ENCODE data around the gene ZFHX3. TPM values are rescaled to one million over a fixed set of nuclear protein-coding genes. Genes with fewer than 3 reads are reported as not detected.

ZFHX3 gene
- polyA plus RNA-seq, 3 donors from 2014 or later, result 0.05 to 1.4 (median 1.0) TPM

DNA sequence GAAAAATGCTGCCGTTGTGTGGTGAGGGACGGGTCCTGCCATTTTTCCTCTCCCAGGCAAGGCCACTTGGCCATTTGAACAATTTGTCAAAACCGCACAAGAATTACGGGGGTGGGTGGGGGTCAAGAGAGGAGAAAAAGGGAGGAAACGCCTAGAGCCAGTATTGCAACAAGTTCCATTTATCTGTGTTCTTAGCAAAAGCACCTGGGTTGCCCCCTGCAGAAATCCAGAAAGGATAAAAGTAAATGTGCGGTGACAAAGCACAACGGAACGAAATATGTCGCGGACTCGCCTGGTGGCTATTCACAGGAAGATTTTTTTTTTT lies 209.4 kb downstream of the ZFHX3 start:
- H3K27me3 Mint-ChIP-seq (ENCODE audit: low read depth in 3 of 3), result peaks cover 2 to 3% (median 2%) of the 10 kb centered on the region in 3 donors
- no peak overlapping the region for H3K27ac Mint-ChIP-seq
- no peak for DNase-seq
- peaks cover 0 to 2% (median 0%) of the 10 kb centered on the region in 6 donors for H3K9me3 Mint-ChIP-seq
- no peak overlapping the region for H3K4me3 Mint-ChIP-seq
- H3K4me1 Mint-ChIP-seq, result peaks cover 6 to 16% of the 10 kb centered on the region in 2 donors
- H3K36me3 Mint-ChIP-seq, result no peaks in the 10 kb centered on the region

- peaks cover 2 to 3% (median 2%) of the 10 kb centered on the region in 3 donors for H3K27me3 Mint-ChIP-seq (ENCODE audit: low read depth in 3 of 3)
- H3K27ac Mint-ChIP-seq, result no peak overlapping the region
- peaks cover 0 to 2% (median 0%) of the 10 kb centered on the region in 6 donors for H3K9me3 Mint-ChIP-seq
- H3K4me3 Mint-ChIP-seq, result no peak overlapping the region
- H3K36me3 Mint-ChIP-seq, result no peaks in the 10 kb centered on the region
- DNase-seq, result no peak
- H3K4me1 Mint-ChIP-seq, result peaks cover 6 to 16% of the 10 kb centered on the region in 2 donors
These were observed 209.9 kb downstream of the ZFHX3 start for GRCh38 chr16:72837846-72838585.

DNA sequence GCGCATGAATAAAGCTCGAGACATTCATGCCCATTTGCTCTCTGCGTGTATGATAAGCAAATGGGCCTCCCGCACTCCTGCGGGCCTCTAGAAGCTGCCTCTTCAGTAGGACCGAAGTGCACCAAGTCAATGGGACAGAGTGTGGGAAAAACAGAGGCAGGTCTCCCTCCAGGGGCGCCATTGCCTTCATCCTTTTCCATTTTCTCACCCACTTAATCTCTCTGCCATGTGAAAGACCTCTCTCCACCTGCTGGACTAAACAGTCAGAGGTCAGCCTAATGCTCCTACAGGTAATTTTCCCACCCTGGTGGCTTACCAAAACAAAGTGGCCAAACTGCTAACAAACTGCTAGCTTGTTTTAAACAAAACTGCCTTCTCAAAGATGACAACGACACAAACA lies 210.9 kb downstream of the ZFHX3 start:
- Mint-ChIP-seq H3K4me3 (no peak overlapping the region), H3K4me1 (peaks cover 5 to 10% of the 10 kb centered on the region in 2 donors), H3K36me3 (no peaks in the 10 kb centered on the region)

GRCh38 chr16:72836181-72836580 lies 211.7 kb downstream of the ZFHX3 start:
- Mint-ChIP-seq H3K27ac (no peak overlapping the region), H3K4me1 (peaks cover 5 to 10% of the 10 kb centered on the region in 2 donors), H3K27me3 (ENCODE audit: low read depth in 3 of 3) (peaks cover 0 to 2% (median 1%) of the 10 kb centered on the region in 3 donors), H3K9me3 (peaks cover 0 to 2% (median 0%) of the 10 kb centered on the region in 6 donors), H3K4me3 (no peak overlapping the region), H3K36me3 (no peaks in the 10 kb centered on the region)
- no peak for DNase-seq

More for the DNA sequence above, 210.9 kb downstream of the ZFHX3 start:
- H3K27me3 Mint-ChIP-seq (ENCODE audit: low read depth in 3 of 3), result peaks cover 1 to 3% (median 2%) of the 10 kb centered on the region in 3 donors
- H3K9me3 Mint-ChIP-seq, result peaks cover 0 to 2% (median 0%) of the 10 kb centered on the region in 6 donors
- H3K27ac Mint-ChIP-seq, result no peak overlapping the region
- DNase-seq, result no peak

DNA sequence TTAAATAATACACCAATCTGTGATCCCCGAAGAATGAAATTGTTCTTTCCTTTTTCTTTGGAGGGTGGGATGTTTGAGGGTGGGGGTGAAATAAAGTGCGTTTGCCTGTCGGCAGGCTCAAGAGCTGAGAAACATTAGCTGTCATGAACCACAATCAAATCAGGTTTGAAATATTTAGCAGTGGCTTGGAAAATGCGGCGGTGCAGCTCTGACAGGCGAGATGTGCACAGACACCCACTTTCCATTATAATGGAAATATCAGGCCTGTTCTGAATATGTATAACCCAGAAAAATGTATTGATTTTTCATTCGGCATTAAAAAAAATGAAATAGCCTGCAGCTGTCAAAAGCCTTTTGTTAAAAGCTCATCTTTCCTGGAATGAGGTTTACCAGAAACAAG lies 212.8 kb downstream of the ZFHX3 start:
- Mint-ChIP-seq H3K4me1 (peaks cover 5 to 10% of the 10 kb centered on the region in 2 donors), H3K9me3 (peaks cover 0 to 2% (median 0%) of the 10 kb centered on the region in 6 donors), H3K27ac (no peak overlapping the region), H3K27me3 (ENCODE audit: low read depth in 3 of 3) (peaks cover 0 to 2% (median under 1%) of the 10 kb centered on the region in 3 donors), H3K4me3 (no peak overlapping the region), H3K36me3 (no peaks in the 10 kb centered on the region)
- no peak for DNase-seq

DNA sequence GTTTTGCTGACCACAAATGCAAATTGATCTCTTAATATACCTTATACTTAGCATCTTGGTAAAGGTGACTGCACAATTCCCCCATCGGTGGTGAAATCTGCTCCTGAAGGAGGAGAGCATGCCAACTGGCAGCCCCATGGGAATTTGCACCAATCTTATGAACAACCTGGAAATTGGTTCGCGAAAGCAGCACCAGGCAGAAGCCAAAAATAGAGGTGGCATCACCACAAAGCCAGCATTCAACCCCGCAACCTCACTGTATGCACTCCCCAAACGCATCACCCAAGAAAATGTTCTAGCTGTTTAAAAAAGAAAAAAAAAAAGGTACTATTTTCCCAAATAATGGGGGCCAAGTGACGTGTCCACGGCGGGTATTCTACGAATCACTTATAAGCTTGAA lies 213.4 kb downstream of the ZFHX3 start:
- Mint-ChIP-seq H3K4me3 (no peak overlapping the region), H3K36me3 (no peaks in the 10 kb centered on the region), H3K9me3 (peaks cover 0 to 2% (median 0%) of the 10 kb centered on the region in 6 donors), H3K27me3 (ENCODE audit: low read depth in 3 of 3) (peaks cover 0 to 2% (median 0%) of the 10 kb centered on the region in 3 donors), H3K27ac (no peak overlapping the region), H3K4me1 (peaks cover 5 to 10% of the 10 kb centered on the region in 2 donors)
- DNase-seq, result no peak

DNA sequence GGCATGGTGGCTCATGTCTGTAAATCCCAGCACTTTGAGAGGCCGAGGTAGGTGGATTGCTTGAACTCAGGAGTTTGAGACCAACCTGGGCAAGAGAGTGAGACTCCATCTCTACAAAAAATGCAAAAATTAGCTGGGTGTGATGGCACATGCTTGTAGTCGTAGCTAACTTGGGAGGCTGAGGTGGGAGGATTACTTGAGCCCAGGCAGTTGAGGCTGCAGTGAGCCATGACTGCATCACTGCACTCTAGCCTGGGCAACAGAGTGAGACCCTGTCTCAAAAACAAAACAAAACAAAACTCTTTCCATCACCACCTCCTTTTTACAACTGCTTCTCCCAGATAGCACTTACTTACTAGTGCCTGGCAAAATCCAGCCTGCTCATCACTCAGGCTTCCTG lies 214.0 kb downstream of the ZFHX3 start:
- no peak for DNase-seq
- Mint-ChIP-seq H3K9me3 (peaks cover 0 to 2% (median 0%) of the 10 kb centered on the region in 6 donors), H3K4me3 (no peak overlapping the region), H3K27me3 (ENCODE audit: low read depth in 3 of 3) (no peaks in the 10 kb centered on the region), H3K27ac (no peak overlapping the region), H3K4me1 (peaks cover 5 to 10% of the 10 kb centered on the region in 2 donors), H3K36me3 (no peaks in the 10 kb centered on the region)

- no peaks in the 10 kb centered on the region for H3K27me3 Mint-ChIP-seq (ENCODE audit: low read depth in 3 of 3)
- H3K27ac Mint-ChIP-seq, result no peak overlapping the region
- peaks cover 5 to 10% of the 10 kb centered on the region in 2 donors for H3K4me1 Mint-ChIP-seq
- H3K4me3 Mint-ChIP-seq, result no peak overlapping the region
- H3K36me3 Mint-ChIP-seq, result no peaks in the 10 kb centered on the region
- no peak for DNase-seq
- peaks cover 0 to 2% (median 0%) of the 10 kb centered on the region in 6 donors for H3K9me3 Mint-ChIP-seq
These were observed 214.4 kb downstream of the ZFHX3 start for GRCh38 chr16:72833482-72833881.

DNA sequence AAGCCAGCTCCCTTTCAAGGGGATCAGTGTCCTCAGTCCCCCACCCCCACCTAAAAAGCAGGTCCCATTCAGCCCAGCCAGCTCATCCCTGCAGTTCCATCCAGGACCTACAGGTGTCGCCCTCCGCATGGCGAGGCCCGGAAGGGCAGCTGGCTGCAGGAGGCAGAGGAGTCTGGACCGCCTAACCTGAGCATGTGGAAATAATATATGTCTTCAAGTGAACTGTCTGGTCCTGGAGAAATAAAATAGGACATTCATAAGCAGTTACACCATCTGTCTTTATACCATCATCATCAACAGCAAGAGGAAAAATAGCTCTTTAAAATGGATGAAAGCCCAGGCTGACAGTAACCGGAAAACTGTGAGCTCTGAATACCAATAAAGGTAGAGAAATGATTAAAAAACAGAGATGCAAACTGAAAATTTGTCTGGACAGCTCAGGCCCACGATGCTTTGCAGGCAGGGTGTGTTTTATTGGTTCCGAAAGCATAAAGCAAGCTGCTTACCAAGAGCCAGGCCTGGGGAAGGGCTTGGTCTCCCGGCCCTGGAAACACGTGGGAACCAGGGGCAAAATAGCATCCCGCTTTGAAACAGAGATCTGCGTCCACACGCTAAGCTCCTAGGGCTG lies 215.2 kb downstream of the ZFHX3 start:
- no peaks in the 10 kb centered on the region for H3K27me3 Mint-ChIP-seq (ENCODE audit: low read depth in 3 of 3)
- peaks cover 0 to 2% (median 0%) of the 10 kb centered on the region in 6 donors for H3K9me3 Mint-ChIP-seq
- no peak overlapping the region for H3K27ac Mint-ChIP-seq
- peaks cover 5 to 10% of the 10 kb centered on the region in 2 donors for H3K4me1 Mint-ChIP-seq
- H3K36me3 Mint-ChIP-seq, result no peaks in the 10 kb centered on the region
- DNase-seq, result peak; percentile 49 to 56 (median 55)
- no peak overlapping the region for H3K4me3 Mint-ChIP-seq

DNA sequence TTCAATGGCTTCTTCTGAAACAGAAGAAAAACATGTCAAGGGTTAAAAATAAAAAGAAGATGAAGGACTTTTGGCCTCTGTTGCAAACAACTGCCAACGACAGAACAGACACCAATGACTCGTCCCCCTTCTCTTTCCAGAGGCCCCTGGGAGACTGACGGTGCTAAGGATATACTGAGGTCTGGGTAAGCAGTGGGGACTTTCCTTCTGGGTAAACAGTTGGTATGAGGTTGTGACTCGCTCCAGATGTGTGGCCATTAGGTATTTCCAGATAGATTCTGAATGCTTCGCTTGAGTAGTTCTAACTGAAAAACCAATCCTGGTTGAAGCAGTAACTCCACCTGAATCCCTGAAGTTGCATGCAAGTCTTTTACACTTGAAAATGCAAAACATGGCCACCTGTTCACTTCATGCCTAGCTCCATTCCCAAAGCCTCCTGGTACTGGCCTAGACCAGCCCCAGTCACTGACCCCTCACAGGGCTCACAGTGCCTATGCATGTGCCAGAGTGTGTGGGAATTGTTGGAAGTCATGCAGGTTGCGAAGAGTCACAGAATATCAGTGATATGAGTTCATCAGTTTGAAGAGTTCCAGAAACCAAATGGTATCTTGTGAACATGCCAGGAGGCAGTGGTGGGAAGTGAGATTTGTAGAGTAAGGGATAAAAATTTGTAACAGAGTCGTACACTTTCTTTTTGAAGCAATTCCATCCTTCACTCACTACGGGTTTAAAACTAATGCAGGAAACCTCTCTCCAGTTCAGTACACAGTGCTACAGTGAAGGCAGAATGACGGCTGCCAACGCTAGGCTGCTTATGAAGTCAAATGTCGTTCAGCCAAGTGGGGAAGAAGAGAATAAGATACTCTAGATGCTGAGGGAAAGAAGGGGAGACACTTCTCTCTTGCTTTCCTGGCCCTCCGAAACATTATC lies 217.8 kb downstream of the ZFHX3 start:
- peaks cover 0 to 2% (median 0%) of the 10 kb centered on the region in 3 donors for H3K27me3 Mint-ChIP-seq (ENCODE audit: low read depth in 3 of 3)
- no peak for DNase-seq
- H3K9me3 Mint-ChIP-seq, result no peaks in the 10 kb centered on the region
- no peaks in the 10 kb centered on the region for H3K4me1 Mint-ChIP-seq
- H3K36me3 Mint-ChIP-seq, result no peaks in the 10 kb centered on the region
- H3K4me3 Mint-ChIP-seq, result no peak overlapping the region
- no peak overlapping the region for H3K27ac Mint-ChIP-seq

GRCh38 chr16:72827866-72828265 lies 220.1 kb downstream of the ZFHX3 start:
- Mint-ChIP-seq H3K9me3 (no peaks in the 10 kb centered on the region), H3K27ac (no peak overlapping the region), H3K36me3 (no peaks in the 10 kb centered on the region)

DNA sequence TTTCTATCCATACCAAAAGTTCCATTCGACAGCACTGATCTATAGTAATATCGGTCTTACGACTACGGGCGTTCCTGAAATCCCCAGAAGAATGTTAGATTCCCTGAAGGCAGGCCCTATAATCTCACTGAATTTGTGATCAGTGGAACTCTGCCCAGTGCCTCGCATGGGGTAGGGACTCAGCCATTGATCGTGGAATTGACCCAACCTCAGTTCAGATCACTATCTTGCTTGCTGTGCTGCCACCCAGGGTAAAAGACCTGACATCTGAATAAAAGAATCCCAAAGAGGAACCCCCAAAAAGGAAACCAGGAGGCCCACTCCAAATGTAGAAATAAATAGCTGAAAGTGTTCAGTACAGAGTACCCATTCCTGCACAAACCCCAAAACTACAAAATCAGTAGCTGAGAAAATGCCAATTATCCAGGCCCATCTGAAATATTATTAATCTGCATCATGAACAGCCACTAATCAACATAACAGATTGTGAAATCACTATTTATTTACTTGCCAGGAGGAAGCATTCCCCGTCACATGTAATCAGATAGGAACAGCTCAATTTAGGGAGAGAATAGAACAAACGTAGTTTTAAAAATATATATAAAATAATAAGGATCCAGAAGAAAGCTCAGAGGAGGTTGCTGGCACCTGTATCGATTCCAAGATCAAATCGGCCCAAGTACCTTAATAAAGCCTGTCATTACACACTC lies 221.9 kb downstream of the ZFHX3 start:
- Mint-ChIP-seq H3K27me3 (ENCODE audit: low read depth in 3 of 3) (peaks cover 0 to 2% (median 0%) of the 10 kb centered on the region in 3 donors), H3K4me3 (no peak overlapping the region), H3K36me3 (no peaks in the 10 kb centered on the region), H3K4me1 (no peaks in the 10 kb centered on the region), H3K9me3 (no peaks in the 10 kb centered on the region), H3K27ac (no peak overlapping the region)
- no peak for DNase-seq

More at GRCh38 chr16:72827866-72828265, 220.1 kb downstream of the ZFHX3 start:
- Mint-ChIP-seq H3K4me1 (no peaks in the 10 kb centered on the region), H3K27me3 (ENCODE audit: low read depth in 3 of 3) (peaks cover 0 to 2% (median 0%) of the 10 kb centered on the region in 3 donors), H3K4me3 (no peak overlapping the region)
- no peak for DNase-seq

DNA sequence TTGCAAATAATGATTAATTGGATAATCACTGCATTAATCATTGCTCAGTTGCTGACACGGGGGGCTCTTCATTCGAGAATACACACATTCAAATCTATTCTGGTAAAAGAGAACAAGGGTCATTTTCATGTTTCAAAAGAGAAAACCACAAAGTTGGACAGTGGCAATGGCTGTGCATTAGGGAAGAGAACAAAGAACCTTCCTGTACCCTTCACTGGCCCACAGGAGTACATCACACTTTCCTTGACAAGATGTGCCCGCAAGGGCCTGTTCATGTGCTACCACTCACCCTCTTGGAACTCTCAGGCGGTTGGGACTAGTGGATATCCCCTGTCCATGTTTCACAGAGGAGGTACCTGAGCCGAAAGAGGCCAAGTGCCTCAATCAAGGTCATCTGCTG lies 223.2 kb downstream of the ZFHX3 start:
- no peaks in the 10 kb centered on the region for H3K36me3 Mint-ChIP-seq
- H3K9me3 Mint-ChIP-seq, result no peaks in the 10 kb centered on the region
- H3K27ac Mint-ChIP-seq, result no peak overlapping the region
- H3K4me1 Mint-ChIP-seq, result no peaks in the 10 kb centered on the region
- H3K4me3 Mint-ChIP-seq, result no peak overlapping the region
- peaks cover 0 to 2% (median 0%) of the 10 kb centered on the region in 3 donors for H3K27me3 Mint-ChIP-seq (ENCODE audit: low read depth in 3 of 3)
- no peak for DNase-seq
